Skin of body (tissue), 2 donors: ENCODE measurements around the gene TCF15. TPM values are rescaled to one million over a fixed set of nuclear protein-coding genes. Genes with fewer than 3 reads are reported as not detected.

Experiments
- DNase-seq: peaks from one replicate; lab custom pipeline; 2025; lab: John Stamatoyannopoulos, UW
- total RNA-seq: library from RNA; depleted of rRNA; stranded (reverse); fragments of >200 nt; gene quantifications from one replicate; pipeline ENCODE4 v1.2.3, GENCODE V29; 2014

TCF15 gene
- total RNA-seq, 1 donor from 2014 or later, result 0.49 TPM

DNA sequence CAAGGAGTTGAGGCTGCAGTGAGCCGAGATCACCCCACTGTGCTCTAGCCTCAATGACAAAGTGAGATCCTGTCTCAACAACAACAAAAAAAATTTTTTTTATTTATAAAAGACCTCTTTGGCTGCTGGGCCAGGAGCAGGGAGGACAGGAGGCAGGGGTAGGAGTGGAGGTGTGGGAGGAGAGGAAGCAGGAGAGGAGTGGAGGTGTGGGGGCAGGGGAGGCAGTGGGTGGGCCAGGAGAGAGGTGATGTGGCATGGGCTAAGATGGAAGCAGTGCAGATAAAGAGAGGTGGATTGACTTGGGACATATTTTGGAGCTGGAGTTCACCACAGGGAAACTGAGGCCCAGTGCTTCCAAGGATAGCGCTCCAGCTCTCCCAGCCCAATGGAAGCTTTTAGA lies 53.1 kb downstream of the TCF15 start:
- DNase-seq, result no peak

GRCh38 chr20:555976-556385 lies 54.1 kb downstream of the TCF15 start:
- no peak for DNase-seq

Other genes with a start within 250 kb of the TCF15 start
- 3.7 TPM for gene TRIB3, start 229.5 kb downstream of the TCF15 start, total RNA-seq
- gene RBCK1, start 202.0 kb downstream of the TCF15 start, total RNA-seq, result 34.0 TPM
- 22.9 TPM for gene TBC1D20, start 147.8 kb downstream of the TCF15 start, total RNA-seq
- gene CSNK2A1, start 66.5 kb downstream of the TCF15 start, total RNA-seq, result 123 TPM
- 6.2 TPM for gene SRXN1, start 42.9 kb upstream of the TCF15 start, total RNA-seq
- not detected for gene SCRT2, start 65.5 kb upstream of the TCF15 start, total RNA-seq
- gene SLC52A3, start 158.2 kb upstream of the TCF15 start, total RNA-seq, result 1.5 TPM
- gene FAM110A, start 223.4 kb upstream of the TCF15 start, total RNA-seq, result 5.0 TPM